GM12878 (cell line): ENCODE results near the gene DCUN1D3. TPM values are rescaled to one million over a fixed set of nuclear protein-coding genes. Genes with fewer than 3 reads are reported as not detected.

Experiments used
- BACH1 ChIP-seq: fragments of 450-650 bp; IDR thresholded peaks from 2 replicates; pipeline ENCODE4 v1.6.1; 2017; ENCODE audit warnings: mild to moderate bottlenecking, borderline replicate concordance
- ESRRA ChIP-seq: IDR thresholded peaks from 2 replicates; pipeline ENCODE4 v1.6.1; 2012; ENCODE audit warnings: mild to moderate bottlenecking, low read length, improper control_type of control experiment
- GATAD2B ChIP-seq: fragments of 450-650 bp; conservative IDR thresholded peaks from 2 replicates; pipeline ENCODE4 v1.6.1; 2017; ENCODE audit warnings: low read depth, mild to moderate bottlenecking, moderate library complexity
- POU2F2 ChIP-seq: IDR thresholded peaks from 3 replicates; pipeline ENCODE4 v1.6.1; 2011; ENCODE audit warnings: low read depth, mild to moderate bottlenecking, low read length, borderline replicate concordance
- RFX5 ChIP-seq: IDR thresholded peaks from 2 replicates; pipeline ENCODE4 v1.6.1; 2011; ENCODE audit warnings: low read depth, low read length, improper control_type of control experiment
- SRF ChIP-seq, 2 experiments: IDR thresholded peaks; 2 replicates each; pipeline ENCODE4 v1.6.1; 2011; ENCODE audit warnings: low read depth in 2 of 2, low read length in 2 of 2, mild to moderate bottlenecking in 1 of 2, moderate library complexity in 1 of 2
- STAT1 ChIP-seq: fragments of 450-650 bp; conservative IDR thresholded peaks from 2 replicates; pipeline ENCODE4 v1.6.1; 2014; ENCODE audit warnings: antibody characterized with exemption, mild to moderate bottlenecking
- YBX1 ChIP-seq: fragments of 450-650 bp; IDR thresholded peaks from 2 replicates; pipeline ENCODE4 v1.6.1; 2016; ENCODE audit warnings: antibody characterized with exemption
- polyA plus RNA-seq, 11 experiments: library from polyadenylated mRNA; depleted of rRNA in 4 of 11; unstranded in 6 of 11; stranded (reverse) in 5 of 11; fragments of >200 nt; fragmentation: Nextera tagmentation in 4 of 11; fragmentation: Illumina TruSeq in 1 of 11; extraction: Ambion mirVana in 4 of 11; extraction: Trizol in 1 of 11; gene quantifications; 1 replicate in 1 of 11; 2 replicates in 10 of 11; pipeline versions ENCODE4 v1.2.1 to v1.2.3, GENCODE V29; 2011 to 2016; ENCODE audit warnings: inconsistent platforms in 2 of 11, missing spikeins in 2 of 11, low read depth in 1 of 11
- total RNA-seq, 4 experiments: library from RNA; depleted of rRNA in 3 of 4; stranded (reverse); fragments of >200 nt in 3 of 4; fragmentation: Illumina TruSeq in 1 of 4; extraction: Trizol in 1 of 4; gene quantifications; 2 replicates each; pipeline versions ENCODE4 v1.2.1 to v1.2.3, GENCODE V29; 2013 to 2021
- TF ChIP-seq, protein P1 (sequence below): fragments of 450-650 bp; IDR thresholded peaks from 2 replicates; pipeline ENCODE4 v1.6.1; 2017; ENCODE audit warnings: mild to moderate bottlenecking, moderate library complexity
- TF ChIP-seq, protein P2 (sequence below): fragments of 450-650 bp; formaldehyde crosslinking; IDR thresholded peaks from 2 replicates; pipeline ENCODE4 v1.5.0; 2022; ENCODE audit warnings: mild to moderate bottlenecking, missing genetic modification characterization
- TF ChIP-seq, protein P3 (sequence below), 3 experiments: IDR thresholded peaks in 2 of 3; conservative IDR thresholded peaks in 1 of 3; 2 replicates each; pipeline ENCODE4 v1.5.1; 2011; ENCODE audit warnings: low read depth in 3 of 3, low read length in 3 of 3, mild to moderate bottlenecking in 3 of 3, control low read depth in 2 of 3, moderate library complexity in 2 of 3, inconsistent platforms in 1 of 3, mixed read lengths in 1 of 3; ENCODE audit not compliant: control insufficient read depth in 2 of 3, insufficient read depth in 1 of 3; ENCODE audit errors: extremely low read depth in 1 of 3

DCUN1D3 gene
- total and polyA plus RNA-seq, 10 of the 15 experiments (the other 5 are each of a cell fraction or from before 2014, with no cell fraction given) = 0.47 to 4.5 (median 1.9) TPM

DNA sequence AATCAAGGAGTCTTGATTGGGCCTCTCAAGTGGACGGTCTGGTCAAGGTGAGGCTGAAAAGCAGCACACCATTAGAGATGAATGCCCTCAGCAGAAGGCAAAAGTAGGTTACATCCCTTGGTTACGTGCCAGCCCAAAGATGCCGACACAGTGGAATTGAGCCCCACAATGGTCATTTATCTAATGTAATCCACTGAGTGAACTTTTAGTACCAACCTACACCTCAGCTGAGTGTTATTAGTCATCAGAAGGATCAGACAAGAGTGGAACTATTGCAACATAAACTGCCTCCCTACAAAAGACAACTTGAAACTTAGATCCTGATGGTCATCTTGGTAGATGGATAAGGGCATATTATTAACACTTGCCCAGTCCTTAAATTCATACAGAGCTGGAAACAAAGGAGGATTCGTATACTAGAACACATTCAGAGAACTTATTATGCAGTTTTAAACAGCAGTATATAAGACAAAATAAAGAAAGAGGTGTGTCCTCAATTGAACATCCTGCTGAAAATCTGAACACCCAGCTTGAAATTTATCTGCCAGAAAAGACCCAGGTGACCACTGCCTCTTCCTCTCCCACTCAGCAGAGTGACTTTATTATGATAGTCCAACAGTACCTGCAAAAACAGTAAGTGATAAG lies 2.8 kb downstream of the DCUN1D3 start (continued):
- TF ChIP-seq, protein P1, sequence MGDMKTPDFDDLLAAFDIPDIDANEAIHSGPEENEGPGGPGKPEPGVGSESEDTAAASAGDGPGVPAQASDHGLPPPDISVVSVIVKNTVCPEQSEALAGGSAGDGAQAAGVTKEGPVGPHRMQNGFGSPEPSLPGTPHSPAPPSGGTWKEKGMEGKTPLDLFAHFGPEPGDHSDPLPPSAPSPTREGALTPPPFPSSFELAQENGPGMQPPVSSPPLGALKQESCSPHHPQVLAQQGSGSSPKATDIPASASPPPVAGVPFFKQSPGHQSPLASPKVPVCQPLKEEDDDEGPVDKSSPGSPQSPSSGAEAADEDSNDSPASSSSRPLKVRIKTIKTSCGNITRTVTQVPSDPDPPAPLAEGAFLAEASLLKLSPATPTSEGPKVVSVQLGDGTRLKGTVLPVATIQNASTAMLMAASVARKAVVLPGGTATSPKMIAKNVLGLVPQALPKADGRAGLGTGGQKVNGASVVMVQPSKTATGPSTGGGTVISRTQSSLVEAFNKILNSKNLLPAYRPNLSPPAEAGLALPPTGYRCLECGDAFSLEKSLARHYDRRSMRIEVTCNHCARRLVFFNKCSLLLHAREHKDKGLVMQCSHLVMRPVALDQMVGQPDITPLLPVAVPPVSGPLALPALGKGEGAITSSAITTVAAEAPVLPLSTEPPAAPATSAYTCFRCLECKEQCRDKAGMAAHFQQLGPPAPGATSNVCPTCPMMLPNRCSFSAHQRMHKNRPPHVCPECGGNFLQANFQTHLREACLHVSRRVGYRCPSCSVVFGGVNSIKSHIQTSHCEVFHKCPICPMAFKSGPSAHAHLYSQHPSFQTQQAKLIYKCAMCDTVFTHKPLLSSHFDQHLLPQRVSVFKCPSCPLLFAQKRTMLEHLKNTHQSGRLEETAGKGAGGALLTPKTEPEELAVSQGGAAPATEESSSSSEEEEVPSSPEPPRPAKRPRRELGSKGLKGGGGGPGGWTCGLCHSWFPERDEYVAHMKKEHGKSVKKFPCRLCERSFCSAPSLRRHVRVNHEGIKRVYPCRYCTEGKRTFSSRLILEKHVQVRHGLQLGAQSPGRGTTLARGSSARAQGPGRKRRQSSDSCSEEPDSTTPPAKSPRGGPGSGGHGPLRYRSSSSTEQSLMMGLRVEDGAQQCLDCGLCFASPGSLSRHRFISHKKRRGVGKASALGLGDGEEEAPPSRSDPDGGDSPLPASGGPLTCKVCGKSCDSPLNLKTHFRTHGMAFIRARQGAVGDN = no peak
- TF ChIP-seq SRF (IDR thresholded peaks at IDR 0.05; ENCODE audit: low read depth in 2 of 2, low read length in 2 of 2) (no peak), RFX5 (no peak), YBX1 (no peak), ESRRA (no peak), STAT1 (no peak), BACH1 (no peak), GATAD2B (no peak), POU2F2 (no peak)
- TF ChIP-seq, protein P2, sequence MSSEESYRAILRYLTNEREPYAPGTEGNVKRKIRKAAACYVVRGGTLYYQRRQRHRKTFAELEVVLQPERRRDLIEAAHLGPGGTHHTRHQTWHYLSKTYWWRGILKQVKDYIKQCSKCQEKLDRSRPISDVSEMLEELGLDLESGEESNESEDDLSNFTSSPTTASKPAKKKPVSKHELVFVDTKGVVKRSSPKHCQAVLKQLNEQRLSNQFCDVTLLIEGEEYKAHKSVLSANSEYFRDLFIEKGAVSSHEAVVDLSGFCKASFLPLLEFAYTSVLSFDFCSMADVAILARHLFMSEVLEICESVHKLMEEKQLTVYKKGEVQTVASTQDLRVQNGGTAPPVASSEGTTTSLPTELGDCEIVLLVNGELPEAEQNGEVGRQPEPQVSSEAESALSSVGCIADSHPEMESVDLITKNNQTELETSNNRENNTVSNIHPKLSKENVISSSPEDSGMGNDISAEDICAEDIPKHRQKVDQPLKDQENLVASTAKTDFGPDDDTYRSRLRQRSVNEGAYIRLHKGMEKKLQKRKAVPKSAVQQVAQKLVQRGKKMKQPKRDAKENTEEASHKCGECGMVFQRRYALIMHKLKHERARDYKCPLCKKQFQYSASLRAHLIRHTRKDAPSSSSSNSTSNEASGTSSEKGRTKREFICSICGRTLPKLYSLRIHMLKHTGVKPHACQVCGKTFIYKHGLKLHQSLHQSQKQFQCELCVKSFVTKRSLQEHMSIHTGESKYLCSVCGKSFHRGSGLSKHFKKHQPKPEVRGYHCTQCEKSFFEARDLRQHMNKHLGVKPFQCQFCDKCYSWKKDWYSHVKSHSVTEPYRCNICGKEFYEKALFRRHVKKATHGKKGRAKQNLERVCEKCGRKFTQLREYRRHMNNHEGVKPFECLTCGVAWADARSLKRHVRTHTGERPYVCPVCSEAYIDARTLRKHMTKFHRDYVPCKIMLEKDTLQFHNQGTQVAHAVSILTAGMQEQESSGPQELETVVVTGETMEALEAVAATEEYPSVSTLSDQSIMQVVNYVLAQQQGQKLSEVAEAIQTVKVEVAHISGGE (CRISPR knock-in tag) = no peak
- TF ChIP-seq, protein P3, sequence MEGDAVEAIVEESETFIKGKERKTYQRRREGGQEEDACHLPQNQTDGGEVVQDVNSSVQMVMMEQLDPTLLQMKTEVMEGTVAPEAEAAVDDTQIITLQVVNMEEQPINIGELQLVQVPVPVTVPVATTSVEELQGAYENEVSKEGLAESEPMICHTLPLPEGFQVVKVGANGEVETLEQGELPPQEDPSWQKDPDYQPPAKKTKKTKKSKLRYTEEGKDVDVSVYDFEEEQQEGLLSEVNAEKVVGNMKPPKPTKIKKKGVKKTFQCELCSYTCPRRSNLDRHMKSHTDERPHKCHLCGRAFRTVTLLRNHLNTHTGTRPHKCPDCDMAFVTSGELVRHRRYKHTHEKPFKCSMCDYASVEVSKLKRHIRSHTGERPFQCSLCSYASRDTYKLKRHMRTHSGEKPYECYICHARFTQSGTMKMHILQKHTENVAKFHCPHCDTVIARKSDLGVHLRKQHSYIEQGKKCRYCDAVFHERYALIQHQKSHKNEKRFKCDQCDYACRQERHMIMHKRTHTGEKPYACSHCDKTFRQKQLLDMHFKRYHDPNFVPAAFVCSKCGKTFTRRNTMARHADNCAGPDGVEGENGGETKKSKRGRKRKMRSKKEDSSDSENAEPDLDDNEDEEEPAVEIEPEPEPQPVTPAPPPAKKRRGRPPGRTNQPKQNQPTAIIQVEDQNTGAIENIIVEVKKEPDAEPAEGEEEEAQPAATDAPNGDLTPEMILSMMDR (IDR thresholded peaks at IDR 0.05 in 2 of 3, conservative IDR thresholded peaks at IDR 0.05 in 1 of 3; ENCODE audit: control insufficient read depth in 2 of 3, extremely low read depth in 1 of 3, insufficient read depth in 1 of 3, low read depth in 3 of 3, low read length in 3 of 3) = no peak
